Myocyte (in vitro differentiated cells): Measurements from ENCODE around the gene GPR37L1. TPM values are rescaled to one million over a fixed set of nuclear protein-coding genes. Genes with fewer than 3 reads are reported as not detected.
A peak's percentile ranks its signal among the peaks of the same experiment; 100 is the strongest.

ENCODE experiments used
- DNase-seq: peaks from one replicate; pipeline ENCODE4 v3.0.0-alpha.2; 2012; ENCODE audit warnings: low read depth
- polyA plus RNA-seq: library from polyadenylated mRNA; unstranded; fragments of >200 nt; gene quantifications from one replicate; pipeline ENCODE4 v1.2.1, GENCODE V29; 2012; ENCODE audit warnings: missing spikeins
- total RNA-seq: library from RNA; depleted of rRNA; stranded (reverse); fragments of >200 nt; gene quantifications from 2 replicates; pipeline ENCODE4 v1.2.3, GENCODE V29; 2014

GPR37L1 gene, protein sequence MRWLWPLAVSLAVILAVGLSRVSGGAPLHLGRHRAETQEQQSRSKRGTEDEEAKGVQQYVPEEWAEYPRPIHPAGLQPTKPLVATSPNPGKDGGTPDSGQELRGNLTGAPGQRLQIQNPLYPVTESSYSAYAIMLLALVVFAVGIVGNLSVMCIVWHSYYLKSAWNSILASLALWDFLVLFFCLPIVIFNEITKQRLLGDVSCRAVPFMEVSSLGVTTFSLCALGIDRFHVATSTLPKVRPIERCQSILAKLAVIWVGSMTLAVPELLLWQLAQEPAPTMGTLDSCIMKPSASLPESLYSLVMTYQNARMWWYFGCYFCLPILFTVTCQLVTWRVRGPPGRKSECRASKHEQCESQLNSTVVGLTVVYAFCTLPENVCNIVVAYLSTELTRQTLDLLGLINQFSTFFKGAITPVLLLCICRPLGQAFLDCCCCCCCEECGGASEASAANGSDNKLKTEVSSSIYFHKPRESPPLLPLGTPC
- total RNA-seq: not detected in 2 replicates
- 0.13 TPM for polyA plus RNA-seq

DNA sequence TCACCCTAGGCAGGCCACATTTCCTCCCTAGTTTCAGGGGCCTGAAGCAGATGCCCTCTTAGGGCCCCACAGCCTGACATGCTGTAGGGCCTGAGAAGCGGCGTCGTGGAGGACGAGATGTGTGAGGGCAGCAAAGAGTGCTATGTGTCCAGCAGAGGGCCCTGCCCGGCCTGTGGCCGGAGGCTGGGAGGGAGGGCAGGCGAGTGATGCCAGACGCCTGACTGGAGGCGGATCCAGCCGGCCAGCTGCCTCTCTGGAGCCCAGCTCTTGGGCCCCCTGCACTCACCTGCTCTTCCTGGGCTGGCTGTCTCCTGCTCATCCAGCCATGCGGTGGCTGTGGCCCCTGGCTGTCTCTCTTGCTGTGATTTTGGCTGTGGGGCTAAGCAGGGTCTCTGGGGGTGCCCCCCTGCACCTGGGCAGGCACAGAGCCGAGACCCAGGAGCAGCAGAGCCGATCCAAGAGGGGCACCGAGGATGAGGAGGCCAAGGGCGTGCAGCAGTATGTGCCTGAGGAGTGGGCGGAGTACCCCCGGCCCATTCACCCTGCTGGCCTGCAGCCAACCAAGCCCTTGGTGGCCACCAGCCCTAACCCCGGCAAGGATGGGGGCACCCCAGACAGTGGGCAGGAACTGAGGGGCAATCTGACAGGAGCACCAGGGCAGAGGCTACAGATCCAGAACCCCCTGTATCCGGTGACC, at the start of gene GPR37L1:
TSS of gene GPR37L1 (plus strand) at position 279 of the 697 bp plus-strand sequence. CDS start at position 326, 47 bp downstream.
- DNase-seq: peak; percentile 80

- DNase-seq: no peak
Measured at GRCh38 chr1:202073206-202073605, 49.5 kb upstream of the GPR37L1 start.

DNA sequence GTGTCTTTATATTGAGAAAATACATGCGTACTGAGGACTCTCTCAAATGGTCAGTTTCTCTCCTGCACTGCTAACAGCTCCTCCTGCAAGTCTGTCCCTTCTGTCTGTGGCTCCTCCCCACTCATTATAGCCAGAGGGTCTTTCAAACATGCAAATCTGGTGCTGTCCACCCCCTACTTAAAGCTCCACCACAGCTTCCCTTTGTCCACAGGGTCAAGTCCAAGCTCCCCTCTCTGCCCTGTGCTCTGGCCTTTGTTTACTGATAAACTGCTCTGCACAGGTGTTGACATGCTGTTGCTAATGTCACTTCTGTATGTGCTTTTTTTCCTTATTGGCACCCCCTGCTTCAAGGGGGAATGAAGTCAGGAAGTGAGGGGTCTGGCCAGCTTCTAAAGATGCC, 47.7 kb upstream of the GPR37L1 start:
- no peak for DNase-seq

DNA sequence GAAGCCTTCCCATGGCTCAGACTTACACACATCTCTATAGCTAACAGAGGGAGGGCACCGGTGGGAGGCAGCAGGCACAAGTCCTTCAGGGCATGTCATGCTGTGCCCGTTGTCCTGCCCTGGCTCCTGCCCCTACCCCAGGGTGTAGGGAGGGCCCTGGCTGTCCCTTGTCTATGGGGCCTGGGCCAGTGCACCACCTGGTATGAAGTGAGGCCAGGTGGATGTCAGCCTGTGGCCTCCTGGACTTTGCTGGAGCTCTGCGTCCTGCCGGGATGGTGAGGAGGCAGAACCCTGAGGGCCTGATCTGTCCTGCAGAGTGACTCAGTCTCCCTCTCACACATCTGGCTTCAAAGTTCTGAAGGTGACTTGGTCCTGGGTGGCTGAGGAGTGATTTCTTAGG, 47.3 kb upstream of the GPR37L1 start:
- no peak for DNase-seq

DNA sequence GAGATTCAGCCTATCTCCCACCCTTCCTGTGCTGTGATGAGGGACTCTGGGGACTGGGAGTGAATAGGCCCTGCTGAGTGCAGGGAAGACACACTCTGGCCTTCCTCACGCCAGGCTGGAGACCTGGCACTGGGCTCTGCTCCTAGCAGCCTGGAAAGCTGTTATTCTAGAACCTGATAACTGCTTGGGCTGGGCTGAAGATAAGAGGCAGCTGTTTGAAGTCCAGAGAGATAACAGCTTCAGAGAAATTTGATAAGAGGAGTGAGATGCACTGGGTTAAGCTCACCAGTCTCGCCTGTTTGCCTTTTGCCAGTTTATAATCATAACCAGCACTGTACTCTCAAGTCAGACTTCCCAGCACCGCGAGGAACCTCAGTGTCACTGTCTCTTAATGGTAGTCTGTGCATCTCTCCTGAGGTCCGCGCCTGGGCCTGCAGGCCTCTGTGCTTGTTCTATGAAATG, 46.6 kb upstream of the GPR37L1 start:
- DNase-seq: no peak

DNA sequence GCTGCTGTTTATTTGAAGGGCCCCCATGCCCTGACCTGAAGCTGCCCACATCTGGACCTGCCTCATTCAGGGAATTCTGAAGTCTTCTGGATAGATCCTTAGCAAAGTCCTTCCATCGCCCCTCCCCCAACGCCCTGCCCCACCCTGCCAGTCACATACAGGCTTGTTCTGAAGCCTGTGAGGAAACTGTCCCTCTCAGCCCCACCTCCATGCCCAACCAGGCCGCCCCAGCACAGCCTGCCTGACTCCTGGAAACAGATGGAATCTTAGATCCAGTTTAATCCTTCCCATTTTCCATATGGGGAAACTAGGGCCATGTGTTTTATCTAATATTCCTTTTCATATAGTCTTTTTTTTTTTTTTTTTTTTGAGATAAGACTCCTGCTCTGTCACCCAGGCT, 44.5 kb upstream of the GPR37L1 start:
- no peak for DNase-seq

DNA sequence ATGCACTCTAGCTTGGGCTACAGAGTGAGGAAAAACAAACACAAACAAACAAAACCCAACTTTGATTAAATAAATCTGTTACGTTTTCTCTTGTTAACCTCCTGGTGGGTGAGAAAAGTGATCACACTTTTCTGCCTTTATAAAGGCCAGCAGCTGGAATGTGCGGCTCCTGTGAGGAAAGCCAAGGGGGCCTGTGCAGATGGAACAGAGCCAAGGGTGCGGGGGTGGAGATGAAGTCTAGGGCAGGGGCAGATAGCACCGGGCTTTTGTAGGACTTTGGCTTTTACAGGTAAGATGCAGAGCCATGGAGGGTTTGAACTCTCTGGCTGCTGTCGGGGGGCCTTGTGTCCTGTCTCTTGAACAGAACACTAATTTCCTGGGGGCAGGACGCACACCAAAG, 40.7 kb upstream of the GPR37L1 start:
- no peak for DNase-seq

DNA sequence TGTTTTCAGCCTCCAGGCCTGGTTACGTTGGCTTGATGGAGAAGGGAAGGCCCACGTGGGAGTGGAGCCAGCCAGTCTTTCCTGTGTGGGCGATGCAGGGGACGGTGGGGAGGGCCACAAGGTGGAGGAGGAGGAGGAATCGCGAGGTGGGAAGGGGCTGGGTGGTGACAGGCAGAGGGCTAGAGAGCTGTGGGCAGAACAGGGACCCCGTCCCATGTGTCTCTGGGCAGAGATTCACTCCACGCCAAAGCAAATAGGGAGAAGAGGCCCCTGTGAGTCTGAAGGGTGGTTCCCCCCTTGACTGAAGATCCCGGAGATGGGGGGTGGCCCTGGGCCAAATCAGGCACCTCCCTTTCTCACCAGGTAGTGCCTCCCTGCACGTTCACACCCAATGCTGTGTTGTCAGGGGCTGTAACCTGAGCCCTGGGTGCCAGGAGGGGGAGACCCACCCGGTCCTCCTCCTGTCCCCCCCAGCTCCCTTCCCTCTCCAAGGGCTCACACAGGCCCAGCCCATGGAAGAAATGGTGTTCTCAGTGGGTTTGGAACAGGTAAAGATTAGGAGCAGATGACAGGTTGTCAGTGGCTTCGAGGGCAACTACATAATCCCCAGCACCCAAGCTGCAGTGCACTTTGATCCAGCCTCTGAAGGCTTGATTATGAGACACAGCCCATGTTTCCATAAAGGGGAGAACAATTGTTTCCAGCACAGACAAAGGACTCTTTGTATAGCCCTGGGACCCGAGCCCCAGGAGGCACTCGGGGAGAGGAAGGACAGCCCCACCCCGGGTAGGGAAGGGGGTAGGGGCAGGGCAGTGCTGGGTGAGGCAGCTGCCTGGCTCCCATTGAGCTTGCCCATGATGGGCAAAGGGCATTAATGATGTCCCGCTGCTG, 37.7 kb upstream of the GPR37L1 start:
- DNase-seq: no peak

DNA sequence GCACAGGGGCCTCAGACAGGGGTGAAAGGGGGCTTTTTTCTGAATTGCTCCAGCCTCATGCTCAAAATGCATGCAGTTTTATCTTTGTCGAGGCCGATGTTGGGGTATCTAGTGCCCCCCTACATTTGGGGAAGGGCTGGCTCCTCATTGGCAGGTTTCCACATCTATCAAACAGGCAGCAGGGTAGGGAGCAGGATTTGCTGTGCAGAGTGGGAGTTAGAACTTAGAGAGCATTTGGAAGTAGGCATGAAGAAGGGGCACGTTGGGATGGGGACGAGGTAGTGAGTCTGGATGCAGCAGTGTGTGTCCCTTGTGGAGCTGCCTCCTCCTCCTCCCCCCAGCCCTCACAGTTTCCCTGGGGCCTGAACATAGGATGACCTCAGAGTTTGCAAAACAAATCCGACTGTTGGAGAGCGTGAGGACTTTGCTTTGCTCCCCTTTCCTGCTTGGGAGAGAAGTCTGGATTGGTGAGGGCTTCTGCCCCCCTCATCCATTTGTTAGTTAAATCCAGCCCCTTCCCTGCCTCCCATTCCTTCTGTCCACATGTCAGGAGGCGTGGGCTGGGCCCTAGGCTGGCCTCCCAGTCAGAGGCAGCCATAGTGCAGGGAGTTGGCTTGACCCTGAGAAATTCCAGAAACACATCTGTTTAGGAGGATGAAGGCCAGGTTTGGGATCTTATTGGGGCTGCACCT, 36.9 kb upstream of the GPR37L1 start:
- no peak for DNase-seq

GRCh38 chr1:202086579-202087350, 36.0 kb upstream of the GPR37L1 start:
- no peak for DNase-seq

GRCh38 chr1:202088206-202088605, 34.5 kb upstream of the GPR37L1 start:
- DNase-seq: no peak

DNA sequence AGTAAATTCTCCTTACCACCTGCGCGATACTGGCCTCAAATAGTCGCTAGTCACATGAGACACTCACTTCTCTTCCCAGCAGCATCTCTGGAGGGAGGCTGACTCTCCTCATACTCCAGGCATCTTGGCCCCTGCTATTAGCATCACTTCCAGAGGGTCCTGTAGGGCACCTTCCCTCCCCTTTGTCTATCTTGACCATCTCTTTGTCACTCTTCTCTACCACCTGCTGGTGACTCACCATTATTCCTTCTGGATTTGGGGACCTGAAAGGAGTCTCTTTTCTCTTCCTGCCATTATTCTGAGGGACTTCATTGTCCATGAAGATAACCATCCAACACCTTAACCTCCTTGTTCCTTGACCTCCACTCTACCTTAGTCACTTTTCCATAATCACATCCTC, 31.7 kb upstream of the GPR37L1 start:
- DNase-seq: no peak

DNA sequence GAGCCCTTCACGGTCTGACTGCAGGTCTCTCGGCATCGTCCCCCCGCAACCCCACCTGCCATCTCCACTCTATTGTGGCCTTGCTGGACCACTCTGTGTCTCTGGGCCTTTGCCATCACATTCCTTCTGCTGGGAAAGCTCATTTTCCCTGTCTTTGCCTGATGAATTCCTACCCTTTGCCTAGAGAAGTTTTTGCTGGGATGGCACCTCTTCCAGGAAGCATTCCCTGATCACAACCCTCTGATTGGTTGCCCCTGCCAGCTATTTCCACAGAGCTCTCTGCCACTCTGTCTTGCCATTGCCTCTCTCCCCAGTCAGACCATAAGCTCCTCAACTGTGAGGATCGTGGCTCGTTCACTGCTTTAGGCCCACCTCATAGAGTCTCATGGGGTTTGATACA, 28.9 kb upstream of the GPR37L1 start:
- DNase-seq: no peak

DNA sequence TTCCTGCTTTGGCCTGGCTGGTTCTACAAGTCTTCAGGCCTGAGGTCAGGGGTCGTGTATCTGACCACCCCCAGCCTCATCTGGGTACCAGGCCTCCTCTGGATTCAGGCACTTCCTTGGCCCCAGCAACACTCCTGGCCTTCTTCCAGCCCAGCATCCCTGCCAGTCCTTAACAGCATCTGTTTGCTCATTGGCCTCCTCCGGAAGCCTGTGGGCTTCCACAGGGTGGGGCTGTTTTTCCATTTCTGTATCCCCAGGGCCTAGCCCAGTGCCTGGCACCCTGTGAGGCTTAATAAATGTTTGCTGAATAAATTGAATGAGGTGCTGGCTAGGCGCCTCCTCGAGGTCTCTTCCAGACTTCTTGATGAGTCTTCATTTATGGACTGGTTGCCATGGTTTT, 21.5 kb upstream of the GPR37L1 start:
- no peak for DNase-seq

DNA sequence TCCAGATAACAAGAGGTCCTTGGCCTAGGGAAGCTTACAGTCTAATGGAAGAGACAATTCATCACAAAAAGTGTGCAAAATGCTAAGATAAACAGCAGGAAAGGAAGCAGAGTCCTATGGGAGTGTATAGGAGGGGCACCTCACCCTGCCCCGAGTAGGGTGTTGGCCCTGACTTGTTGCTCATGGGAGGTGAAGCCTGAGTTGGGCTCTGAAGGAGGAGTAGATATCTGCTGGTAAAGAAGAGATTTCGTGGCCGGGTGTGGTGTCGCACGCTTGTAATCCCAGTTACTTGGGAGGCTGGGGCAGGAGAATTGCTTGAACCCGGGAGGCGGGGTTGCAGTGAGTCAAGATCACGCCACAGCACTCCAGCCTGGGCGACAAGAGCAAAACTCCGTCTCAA, 18.6 kb upstream of the GPR37L1 start:
- DNase-seq: no peak

- no peak for DNase-seq
Measured at GRCh38 chr1:202105571-202106339, 17.0 kb upstream of the GPR37L1 start.

- no peak for DNase-seq
Measured at GRCh38 chr1:202106340-202107254, 16.1 kb upstream of the GPR37L1 start.

- peak; percentile 70 for DNase-seq
Measured at GRCh38 chr1:202107321-202107761, 15.4 kb upstream of the GPR37L1 start.
